Medulla oblongata (tissue), 1 donor: ENCODE measurements around the gene GLI3.

Experiments used
- DNase-seq: peaks from one replicate; pipeline ENCODE4 v3.0.0-alpha.2; 2015; ENCODE audit errors: extremely low spot score

The GLI3 gene

DNA sequence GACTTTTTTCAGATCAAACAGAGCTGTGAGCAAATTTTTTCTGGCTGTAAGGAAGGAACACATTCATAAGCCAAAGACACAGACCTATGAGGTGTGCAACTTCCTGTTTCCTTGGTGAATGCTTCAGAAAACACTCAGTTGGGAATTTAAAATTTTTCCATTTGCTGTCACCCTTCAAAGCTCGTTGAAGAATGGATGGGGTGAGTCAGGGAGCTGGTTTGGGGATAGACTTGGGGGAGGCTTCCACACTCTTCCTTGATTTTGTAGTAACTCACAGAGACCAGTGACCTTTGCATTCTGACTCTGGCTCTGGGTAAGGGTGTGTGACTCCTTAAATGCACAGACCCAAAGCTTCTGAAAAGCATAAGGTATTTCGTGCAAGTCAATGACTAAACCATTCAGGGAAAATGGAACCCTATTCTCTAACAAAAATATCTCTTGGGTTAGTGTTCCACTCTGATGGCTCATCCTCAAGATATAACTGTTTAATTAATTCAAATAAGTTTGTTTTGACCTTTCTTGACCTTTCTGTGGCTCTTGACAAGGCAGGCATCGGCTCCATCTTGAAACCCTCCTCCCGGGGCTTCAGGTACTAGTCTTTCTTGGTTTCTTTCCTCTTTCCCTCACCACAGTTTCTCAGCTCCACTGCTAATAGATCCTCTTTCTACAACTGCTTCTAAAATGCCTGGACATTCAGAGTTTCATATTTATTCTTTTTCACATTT is 306.3 kb downstream of the GLI3 start:
- DNase-seq: no peak

DNA sequence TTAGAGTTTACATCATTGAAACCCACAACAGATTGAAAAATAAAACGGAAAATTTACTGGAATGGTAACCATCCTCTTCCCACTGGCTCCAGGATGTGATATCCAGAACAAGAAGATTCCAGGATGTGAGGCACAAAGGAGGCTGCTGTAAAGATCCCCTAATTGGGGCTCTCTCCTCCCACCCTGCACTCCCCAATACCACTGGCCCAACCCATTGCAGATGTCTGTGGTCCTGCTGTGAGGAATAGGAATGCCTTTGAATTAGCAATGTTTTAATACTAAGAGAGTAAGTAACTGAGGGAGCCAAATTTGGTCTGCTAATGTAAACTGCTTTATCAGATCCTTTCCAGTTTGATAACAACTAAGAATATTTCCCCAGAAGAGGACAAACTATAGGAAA is 308.2 kb downstream of the GLI3 start:
- DNase-seq: no peak

DNA sequence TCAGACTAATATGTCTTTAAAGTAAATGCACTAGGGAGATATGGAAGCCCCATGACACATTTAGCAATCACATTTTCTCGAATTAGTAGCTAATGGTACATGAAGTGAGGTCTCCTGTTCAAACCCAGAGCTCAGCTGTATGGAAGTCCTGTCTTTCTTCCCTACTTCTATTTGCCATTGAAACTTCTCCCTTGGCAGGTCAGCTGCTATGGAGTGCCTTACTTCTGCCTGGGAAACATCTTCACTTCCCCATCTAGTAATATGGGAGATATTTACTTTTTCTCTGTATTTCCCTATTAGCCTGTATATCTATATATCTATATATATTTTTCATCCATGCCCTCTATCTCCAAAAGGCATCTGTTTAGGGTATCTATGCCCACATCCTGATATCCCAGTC is 308.8 kb downstream of the GLI3 start:
- no peak for DNase-seq

DNA sequence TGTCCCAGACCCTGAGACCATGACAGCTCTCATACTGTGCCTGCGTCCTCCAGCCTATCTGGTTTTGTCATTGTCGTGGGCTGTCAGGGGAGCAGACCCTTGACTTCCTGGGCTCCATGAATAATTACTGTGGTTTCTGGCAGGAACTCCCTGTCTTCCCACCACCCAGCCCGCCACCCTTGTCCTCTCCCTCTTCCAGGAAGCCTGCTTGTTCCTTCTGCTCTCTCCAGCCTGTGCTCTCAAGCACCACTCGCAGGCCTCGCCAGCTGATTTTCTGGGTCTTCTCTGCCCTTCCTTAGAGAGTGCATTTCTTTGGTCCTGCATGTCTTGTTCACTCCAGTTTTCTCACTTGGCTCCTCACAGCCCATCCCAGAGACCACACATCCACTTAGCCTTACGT is 309.6 kb downstream of the GLI3 start:
- no peak for DNase-seq

DNA sequence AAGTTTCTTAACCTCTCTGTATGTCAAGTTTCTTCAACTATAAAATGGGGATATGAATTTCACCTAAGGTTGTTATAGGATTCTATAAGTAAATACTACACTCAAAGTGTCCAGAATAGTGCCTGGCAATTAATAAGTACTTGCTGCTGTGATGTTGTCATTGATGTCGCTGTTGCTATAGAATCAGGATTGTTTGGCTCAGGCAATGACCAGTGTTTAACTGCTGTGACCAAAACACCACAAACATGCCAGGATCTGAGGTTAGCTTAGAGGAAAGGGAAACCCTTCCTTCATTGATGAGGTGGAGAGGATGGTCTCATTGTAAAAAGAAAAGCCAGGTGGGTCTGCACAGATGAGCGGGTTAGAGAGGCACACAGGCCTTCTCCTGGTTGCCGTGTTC is 311.1 kb downstream of the GLI3 start:
- DNase-seq: no peak

DNA sequence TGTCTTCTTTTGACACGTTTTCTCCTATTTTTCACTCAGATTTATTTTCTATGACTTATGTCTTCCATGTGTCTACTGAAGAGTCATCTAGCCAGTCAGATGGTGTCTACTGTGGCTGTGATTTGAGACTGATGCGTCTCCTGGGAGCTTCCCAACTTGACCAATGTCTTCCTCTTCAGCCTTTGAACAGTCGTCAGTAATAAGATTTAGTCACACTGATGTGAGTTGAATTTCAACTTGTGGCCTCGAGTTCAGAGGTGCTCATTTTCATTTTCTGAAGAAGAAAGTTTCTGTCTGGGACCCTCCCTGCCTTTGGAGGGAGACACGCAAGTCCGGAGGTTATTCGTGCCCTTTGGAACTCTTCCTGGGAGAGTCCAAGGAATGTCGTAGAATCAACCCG is 312.2 kb downstream of the GLI3 start:
- DNase-seq: no peak

DNA sequence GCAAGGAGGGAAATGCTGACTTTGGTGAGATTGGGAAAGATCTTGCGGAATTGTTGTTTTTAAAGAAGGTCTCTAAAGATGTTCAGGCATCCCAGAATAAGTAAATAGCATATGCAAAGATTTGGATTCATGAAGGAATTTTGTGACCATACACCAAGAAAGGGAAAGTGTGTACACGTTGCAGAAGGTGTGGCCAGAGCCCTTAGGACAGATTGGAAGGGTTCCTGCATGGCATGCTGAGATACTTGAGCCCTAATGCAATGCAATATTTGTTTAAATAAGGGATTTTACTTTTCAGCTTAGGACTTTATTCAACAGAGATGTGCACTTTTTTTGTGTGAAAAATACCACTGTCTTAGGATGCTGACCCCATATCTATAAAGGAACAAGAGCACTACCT is 314.6 kb downstream of the GLI3 start:
- DNase-seq: no peak

DNA sequence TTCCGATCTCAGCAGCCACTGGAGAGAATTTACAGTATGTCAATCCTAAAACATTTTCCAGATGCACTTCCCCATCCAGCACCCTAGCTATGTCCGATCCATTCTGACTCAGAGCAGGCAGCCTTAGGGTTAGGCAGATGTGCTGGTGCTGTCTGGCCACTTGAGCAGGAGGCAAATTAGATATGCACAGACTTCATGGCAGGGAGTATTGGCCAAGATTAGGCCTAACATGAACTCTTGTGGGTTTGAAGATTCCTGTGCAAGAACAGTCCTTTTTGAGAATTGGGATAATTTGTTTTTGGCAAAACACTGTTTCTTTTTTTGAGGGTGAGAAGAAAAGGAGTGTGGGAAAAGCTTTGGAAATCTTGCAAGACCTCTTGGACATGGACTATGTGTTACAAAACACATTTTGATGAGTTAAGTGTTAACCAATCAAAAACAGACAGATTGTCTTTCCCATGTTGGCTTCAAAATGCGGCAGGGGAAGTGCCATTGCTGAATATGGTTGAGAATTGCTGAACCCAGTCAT is 315.5 kb downstream of the GLI3 start:
- DNase-seq: no peak

DNA sequence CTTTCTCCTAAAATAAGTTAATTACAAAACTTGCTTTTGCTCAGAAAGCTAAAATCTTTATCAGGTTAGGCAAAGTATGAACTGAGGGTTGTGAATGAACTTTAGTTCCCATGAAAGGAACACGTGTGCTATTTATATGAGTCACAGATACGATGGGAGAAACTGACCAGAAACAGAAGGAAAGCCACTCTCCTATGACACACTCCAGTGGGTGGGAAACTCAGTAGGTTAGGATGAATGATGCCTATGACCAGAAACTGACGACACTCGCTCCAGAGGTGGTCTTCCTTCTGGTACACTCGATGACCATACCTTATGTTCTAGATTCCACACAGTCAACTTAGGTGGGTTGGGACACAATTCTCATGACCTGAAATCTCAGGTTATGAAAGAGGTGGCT is 318.4 kb downstream of the GLI3 start:
- DNase-seq: no peak

DNA sequence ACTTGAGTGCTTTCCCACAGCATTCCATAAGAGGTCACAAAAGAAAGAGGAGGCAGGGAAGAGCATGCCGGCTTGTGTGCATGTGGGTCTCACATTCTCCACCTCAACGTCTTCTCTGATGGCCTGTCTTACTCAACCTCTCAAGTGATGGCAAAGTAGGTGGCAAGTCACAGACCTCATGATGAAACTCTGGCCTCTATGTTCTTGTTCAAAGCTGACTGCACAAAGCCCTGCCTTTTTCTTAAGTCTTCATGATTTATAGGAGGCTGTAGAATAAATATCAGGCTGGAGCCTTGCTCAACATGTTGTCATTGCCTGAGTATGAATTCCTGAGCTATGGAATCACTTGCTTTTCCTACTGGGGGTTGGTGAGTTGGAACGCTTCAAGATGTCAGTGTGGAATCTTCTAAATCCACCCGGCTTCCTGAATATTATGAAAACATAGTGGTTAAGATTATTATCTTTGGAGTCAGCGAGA is 320.5 kb downstream of the GLI3 start:
- DNase-seq: no peak

DNA sequence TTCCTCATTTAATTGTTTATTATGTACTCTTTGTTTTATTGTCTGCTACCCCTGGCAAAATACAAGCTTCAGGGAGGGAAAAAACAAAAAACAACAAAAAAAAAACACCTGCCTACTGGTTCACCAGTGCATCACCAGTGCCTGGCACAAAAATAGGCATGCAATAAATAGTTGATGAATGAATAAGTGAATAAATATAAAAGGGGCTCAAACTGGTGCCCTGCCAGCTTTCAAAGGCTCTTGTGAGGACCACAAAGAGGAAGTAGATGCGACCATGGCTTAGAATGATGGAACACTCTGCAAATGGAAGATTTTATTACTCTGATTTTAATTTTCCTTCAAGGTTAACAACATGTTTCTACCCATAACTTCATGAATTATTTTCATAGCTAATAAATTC is 321.1 kb downstream of the GLI3 start:
- no peak for DNase-seq

DNA sequence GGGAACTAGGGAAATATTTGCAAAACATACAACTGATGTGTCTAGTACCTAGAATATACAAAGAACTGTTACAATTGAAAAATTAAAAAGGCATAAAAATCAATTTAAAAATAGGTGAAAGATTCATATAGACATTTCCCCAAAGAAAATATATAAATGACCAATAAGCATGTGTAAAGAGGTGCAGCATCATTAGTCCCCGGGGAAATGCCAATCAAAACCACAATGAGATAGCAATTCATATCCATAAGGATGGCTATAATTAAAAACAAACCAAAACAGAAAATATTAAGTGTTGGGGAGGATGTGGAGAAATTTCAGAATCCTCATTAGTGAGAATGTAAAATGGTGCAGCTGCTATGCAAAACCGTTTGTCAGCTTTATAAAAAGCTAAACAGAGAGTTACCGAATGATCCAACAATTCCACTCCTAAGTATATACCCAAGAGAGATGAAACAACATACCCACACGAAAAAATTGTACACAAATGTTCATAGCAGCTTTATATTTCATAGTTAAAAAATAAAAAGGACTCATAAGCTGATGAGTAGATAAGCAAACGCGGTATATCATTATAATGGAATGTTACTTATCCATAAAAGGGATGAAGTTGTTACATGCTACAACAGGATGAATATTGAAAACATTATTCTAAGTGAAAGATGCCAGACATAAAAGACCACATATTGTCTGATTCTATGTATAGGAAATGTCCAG is 324.0 kb downstream of the GLI3 start:
- no peak for DNase-seq

DNA sequence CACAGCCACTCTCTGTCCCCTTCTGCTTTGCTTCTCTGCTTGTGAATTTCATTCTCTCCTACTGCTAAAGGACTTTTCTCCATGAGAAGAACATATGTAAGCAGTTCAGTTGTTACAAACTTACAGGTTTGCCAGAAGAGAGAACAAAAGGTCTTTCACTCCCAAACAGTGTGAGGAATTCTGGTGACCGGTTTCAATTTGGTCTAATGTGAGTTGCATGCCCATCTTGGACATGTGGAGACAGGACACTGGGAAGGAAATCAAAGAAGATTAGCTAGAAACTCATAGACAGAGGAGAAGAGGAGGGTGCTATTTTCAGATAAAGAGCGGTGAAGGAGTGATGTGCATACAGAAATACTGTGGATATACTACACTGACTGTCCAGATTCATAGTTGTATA is 324.6 kb downstream of the GLI3 start:
- DNase-seq: no peak

DNA sequence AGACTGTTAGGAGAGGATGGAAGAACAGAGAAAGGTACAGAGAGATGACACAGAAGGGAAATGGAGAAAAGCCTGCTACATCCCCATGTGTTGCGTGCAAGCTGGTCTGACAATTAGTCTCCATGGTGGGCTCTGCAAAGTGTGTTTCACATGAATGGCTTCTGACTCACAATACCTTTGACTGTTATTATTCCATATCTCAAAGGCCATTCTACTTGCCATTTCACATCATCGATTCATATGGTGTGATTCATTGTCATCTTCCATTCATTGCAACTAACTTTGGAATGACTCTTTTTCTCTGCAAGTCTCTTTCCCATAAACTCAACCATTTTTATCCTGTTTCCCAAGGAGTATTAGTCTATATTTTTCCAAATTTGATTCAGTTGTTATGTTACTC is 325.2 kb downstream of the GLI3 start:
- DNase-seq: no peak
